Measurements from ENCODE around the gene SAMSN1.

Gene SAMSN1

GRCh38 chr21:14453339-14454015 lies 92.6 kb downstream of the SAMSN1 start:
- no peak overlapping the region for H3K27ac ChIP-seq

DNA sequence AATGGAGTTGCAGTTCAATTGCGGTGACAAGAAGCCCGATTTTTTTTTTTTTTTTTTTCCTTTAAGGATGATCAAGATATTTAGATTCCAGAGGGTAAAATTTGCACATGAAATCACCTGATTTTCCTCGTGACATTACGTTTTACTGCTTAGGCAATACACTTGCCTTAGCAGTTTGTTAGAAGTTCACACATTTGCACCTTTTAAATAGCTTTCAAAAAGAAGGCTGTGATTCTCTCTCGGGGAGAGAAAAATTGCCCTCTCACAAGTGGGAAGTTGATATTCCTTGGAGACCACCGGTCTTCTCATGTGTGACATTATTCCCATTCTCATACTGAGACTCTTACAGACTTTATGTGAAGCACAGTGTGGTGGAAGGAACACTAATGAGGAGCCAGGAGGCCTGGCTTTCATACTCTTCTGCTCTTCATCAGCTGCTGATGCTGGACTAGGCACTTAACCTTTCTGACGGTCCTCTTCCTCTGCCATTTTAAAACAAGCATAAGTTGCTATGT lies 93.3 kb downstream of the SAMSN1 start:
- H3K27ac ChIP-seq: no peak overlapping the region
- H3K4me3 ChIP-seq: no peak overlapping the region

More at GRCh38 chr21:14453339-14454015, 92.6 kb downstream of the SAMSN1 start:
- H3K4me3 ChIP-seq: no peak overlapping the region

- H3K4me3 ChIP-seq: no peak overlapping the region
- H3K27ac ChIP-seq: no peak overlapping the region
These were observed 93.9 kb downstream of the SAMSN1 start for GRCh38 chr21:14452031-14452726.

- no peak overlapping the region for H3K27ac ChIP-seq
- H3K4me3 ChIP-seq: no peak overlapping the region
These were observed 94.6 kb downstream of the SAMSN1 start for GRCh38 chr21:14451546-14451945.

GRCh38 chr21:14448784-14449183 lies 97.3 kb downstream of the SAMSN1 start:
- no peak overlapping the region for H3K4me3 ChIP-seq

GRCh38 chr21:14438211-14438610 lies 107.9 kb downstream of the SAMSN1 start:
- H3K27ac ChIP-seq: no peak overlapping the region
- H3K4me3 ChIP-seq: no peak overlapping the region

More at GRCh38 chr21:14448784-14449183, 97.3 kb downstream of the SAMSN1 start:
- no peak overlapping the region for H3K27ac ChIP-seq

GRCh38 chr21:14435423-14435822 lies 110.7 kb downstream of the SAMSN1 start:
- Histone ChIP-seq H3K4me3 (no peak overlapping the region), H3K27ac (no peak overlapping the region)

Data from skin epidermis (tissue), 12 donors.